Measurements from ENCODE around the gene COL1A1.

COL1A1 gene

GRCh38 chr17:50170662-50171370, 30.6 kb downstream of the COL1A1 start:
- no peak for DNase-seq

DNA sequence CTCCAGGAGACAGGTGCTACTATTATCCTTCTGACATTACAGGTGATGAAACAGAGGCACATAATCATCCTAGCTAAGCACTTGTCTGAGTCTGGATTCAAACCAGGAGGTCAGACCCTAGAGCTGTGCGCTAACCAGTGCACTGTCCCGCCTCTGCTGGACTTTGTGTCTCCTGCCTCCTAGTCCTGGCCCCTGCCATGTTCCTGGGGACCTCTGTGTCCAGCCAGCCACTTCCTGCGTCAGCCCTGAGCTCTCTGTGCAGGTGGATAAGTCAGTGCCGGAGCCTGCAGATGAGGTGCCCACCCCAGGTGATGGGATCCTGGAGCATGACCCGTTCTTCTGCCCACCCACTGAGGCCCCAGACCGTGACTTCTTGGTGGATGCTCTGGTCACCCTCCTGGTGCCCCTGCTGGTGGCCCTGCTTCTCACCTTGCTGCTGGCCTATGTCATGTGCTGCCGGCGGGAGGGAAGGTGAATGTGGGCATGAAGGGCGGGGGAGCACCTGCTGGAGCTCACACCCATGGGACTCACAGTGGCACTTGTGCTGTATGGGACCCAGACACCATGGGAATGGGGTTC, 31.5 kb downstream of the COL1A1 start:
- DNase-seq, result no peak

DNA sequence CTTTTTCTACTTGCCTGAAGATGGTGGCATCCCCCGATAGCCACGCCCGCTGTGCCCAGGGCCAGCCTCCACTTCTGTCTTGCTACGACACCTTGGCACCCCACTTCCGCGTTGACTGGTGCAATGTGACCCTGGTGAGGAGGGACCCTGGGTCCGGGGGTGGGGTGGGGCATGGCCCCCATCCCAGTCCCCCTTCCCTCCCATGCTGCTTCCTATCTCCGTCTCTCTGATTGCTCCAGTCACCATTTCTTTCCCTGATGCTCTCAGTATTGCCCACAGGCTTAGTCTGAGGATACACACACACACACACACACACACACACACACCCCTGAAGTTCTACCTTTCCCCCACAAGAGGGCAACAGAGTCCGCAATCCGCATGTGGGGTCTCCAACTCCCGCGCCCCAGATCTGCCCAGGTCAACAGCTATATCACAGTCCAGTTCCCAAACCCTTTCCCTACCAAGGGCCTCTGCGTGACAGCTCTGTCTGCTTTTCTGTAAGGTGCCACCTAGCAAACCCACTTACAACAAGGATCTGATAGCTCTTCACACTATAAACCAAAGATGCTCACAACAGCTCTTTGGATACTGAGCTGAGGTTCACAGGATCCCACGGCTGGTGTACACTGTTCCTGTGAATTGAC, 32.2 kb downstream of the COL1A1 start:
- peak; percentile 42 for DNase-seq

DNA sequence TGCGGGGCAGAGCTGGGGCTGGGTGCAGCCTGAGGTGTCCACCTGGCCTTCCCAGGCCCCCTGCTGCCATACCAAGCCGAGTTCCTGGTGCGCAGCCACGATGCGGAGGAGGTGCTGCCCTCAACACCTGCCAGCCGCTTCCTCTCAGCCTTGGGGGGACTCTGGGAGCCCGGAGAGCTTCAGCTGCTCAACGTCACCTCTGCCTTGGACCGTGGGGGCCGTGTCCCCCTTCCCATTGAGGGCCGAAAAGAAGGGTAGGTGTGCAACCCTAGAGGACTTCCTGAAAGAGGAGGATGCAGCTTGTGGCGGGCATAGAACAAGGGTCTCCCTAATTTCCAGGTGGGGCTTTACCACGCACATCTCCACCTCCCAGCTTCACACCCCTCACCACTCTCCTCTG, 33.1 kb downstream of the COL1A1 start:
- no peak for DNase-seq

DNA sequence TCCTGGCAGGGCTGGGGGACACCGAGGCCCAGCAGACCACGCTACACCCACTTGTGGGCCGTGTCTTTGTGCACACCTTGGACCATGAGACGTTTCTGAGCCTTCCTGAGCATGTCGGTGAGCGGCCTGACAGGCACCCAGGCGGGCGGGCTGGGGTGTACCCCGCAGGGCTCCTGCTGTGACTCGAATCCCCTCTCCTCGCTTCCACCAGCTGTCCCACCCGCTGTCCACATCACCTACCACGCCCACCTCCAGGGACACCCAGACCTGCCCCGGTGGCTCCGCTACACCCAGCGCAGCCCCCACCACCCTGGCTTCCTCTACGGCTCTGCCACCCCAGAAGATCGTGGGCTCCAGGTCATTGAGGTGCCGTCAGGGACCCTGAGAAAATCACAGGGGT, 34.1 kb downstream of the COL1A1 start:
- no peak for DNase-seq

DNA sequence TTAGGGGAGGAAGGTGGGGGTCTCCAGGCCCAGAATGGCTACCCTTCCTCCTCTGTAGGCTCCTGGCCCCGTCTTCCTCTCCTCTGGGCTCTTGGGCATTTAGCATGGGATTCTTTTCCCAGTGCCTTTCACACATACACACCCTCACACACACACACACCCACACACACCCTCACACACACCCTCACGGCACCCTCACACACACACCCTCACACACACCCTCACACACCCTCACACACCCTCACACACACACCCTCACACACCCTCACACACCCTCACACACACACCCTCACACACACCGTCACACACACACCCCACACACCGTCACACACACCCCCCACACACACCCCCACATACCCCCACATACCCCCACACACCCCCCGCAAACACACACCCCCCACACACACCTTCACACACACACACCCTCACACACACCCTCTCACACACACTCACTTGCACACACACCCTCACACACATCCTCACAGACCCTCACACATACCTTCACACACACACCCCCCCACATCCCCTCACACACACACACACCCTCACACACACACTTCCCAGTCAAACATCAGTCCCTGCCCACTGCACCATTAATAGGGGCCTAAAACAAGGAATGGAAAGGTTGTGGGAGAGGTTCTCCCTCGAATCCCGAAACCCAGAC, 34.8 kb downstream of the COL1A1 start:
- no peak for DNase-seq

DNA sequence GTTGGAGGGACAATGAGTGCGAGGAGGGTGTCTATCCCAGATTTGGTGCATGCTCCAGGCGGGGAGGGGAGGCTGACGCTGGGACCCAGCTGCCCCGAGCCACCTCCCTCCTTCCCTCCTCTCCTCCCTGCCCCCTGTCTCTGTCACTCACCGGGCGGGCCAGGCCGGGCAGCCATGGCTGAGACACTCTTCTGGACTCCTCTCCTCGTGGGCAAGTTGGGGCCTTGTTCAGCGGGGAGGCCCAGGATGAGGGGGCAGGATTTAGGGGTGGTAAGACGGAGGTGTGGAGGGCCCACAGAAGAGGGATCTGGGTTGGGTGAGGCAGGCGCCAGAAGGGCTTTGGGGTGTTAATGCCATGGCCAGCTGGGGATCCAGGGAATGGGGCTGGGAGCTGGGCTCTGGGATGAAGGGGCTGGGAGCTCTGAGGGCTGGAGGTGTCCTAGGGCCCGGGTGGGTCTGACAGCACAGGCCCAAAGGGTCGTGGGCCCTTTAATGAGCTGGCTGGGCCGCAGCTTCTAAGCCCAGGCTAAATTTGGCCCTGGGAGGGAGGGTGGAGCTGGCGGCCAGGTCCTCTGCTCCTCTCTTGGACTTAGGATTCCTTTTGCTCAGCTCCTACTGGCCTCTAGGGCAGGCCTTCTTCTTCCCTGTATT, 35.4 kb downstream of the COL1A1 start, which contains the start of gene SGCA:
SGCA (plus strand) TSS at position 139 of the 651 bp plus-strand sequence; CDS start at position 175, 36 bp downstream.
- DNase-seq, result no peak

DNA sequence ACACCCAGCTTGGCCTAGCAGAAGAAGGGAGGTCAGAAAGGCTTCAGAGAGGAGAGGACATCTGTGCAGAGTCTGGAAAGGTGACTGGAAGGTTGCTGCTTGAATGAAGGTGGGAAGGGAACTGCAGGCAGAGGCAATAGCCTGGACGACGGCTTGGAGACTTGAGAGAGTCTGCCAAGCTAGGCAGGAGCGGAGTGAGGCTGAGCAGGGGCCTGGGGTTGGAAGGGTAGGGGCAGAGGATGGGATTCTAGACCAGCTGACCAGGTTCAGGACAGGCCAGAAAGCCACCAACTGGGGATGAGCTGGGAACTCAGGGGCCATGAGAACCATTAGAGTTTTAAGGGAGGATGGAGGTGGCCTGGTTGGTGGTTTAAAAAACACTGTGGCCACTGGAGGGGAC, 36.0 kb downstream of the COL1A1 start:
- DNase-seq, result no peak

DNA sequence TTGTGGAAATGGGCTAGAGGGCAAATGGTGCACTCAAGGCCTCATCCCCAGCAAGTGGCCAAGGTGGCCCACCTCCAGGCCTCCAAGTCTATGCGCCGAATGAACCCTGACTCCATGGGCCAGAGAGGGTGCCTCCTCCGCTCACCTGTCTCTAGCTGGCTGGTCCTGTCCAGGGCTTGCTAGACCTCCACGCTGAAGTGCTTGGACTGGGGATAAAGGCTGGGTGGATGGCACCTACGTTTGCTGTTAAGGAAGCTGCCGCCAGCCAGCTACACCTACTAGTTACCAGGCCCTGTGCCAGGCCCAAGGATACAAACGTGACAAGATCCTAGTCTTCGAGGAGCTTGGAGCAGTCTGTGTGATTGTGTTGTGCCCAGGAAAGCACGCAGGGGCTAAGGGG, 36.4 kb downstream of the COL1A1 start:
- DNase-seq, result no peak

DNA sequence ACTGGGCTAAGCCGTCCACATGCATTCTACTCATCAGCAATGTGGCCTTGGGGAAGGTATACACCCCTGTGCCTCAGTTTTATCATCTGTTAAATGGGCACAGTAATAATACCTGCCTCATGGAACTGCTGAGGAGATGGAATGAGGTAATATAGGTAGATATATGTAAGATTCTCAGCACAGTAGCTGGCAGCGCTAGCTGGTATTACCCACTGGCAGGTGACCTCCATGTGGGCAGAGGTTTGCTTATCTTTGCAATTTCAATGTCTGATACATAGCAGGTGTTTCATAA, 36.8 kb downstream of the COL1A1 start:
- DNase-seq, result no peak

DNA sequence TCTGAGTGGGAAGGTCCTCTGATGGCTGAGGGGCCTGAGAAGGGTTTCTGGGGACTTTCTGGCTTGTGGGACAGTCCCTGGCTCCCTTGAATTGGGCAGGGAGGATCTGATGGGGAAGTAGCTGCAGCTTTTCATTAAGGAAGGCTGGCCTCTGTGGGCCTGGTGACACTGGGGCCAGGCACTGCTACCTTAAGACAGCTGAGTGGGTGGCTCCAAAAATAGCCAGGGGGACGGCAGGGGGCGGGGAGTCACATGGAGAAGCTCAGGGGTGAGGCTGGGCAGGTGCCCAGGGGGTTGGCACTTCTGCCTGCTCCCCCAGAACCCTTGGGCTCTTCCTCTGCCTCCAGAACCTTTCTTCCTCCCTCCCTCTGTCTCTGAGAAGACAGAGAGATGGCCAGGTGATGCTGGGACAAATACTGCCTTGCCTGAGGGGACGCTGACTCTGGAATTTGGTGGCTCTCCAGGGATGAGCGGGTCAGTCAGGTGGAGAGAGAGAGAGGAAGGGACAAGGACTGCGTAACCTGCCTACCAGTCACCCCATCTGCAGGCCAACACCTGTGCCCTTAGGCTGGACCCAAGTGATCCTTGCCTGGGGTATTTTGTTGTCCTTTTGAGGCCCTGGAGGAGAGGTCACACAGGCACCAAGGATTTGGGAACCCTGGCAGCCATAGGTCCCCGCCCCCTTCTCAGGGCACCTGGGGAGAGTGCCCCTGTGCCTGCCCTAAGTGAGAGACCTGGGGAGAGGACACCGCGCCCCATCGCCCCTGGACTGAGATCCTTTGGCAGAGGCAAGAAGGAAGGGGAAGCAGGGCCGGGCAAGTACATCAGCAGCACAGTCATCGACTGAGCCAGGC, 37.4 kb downstream of the COL1A1 start:
- no peak for DNase-seq

DNA sequence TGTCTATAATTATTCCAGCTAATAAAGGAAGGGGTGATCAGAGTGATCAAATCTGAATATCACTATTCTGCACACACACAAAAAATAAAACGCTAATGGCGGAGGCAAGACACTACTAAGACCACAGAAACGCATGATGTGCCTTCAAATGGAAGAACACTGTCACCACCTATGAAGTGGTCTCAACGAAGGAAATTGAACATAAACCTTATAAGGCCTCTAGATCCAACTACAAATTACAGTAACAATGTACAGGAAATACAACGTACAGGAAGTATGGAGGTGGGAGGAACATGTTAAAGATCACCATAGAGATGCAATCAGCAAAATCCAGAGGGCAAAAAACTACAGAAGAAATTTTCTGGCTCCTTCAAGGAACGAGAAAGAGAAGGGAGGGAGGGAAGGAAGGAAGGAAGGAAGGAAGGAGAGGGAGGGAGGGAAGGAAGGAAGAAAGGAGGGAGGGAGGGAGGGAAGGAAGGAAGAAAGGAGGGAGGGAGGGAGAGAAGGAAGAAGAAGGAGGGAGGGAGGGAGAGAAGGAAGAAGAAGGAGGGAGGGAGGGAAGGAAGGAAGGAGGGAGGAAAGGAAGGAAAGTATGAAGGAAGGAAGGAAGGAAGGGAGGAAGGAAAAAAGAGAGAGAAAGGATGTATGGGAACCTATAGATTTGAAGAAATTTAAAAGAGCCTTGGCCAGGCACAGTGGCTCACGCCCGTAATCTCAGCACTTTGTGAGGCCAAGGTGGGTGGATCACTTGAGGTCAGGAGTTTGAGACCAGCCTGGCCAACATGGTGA, 38.8 kb downstream of the COL1A1 start:
- no peak for DNase-seq

GRCh38 chr17:50161911-50162288, 39.5 kb downstream of the COL1A1 start:
- no peak for DNase-seq

DNA sequence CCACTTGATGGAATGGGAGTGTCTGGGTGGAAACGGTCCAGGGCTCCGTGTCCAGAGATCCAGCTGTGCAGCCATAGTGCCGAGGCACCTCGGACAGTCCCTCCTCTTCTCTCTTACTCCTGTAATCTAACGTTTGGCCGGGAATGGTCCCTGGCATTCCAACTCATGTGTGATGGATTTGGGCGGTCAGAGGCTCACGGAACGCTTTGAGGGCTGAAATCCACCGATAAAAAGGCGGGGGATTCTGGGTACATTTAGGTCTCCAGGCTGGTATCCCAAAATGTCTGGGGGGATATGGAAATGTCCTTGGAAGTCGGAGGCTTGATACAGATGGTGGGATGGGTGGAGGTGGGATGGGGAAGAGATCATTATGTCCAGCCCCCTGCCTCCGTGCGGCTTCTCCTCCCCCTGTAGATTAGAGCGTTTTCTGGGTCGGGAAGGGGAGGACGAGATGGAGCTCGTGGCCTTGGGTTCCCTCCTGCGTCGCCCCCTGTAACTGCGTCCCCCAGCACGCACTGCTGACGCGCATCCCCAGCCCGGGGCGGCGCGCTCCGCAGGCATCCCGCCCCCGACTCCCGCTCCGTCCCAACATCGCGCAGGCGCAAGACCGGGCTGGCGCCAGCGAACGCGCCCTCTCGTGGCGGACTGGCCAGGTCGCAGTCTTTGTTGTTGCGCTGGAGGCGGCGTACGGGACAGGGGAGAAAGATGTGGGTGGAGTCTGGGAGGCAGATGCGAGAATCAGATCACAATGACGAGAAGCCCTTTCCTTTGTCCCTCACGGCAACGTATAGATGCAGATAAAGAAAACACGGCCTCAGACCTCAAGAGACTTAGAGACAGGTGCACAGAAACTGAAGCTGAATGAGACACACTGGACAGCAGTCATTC, 40.2 kb downstream of the COL1A1 start:
- peak; percentile 96 for DNase-seq

- DNase-seq, result no peak
Observed at GRCh38 chr17:50157891-50158290, 43.5 kb downstream of the COL1A1 start.

- DNase-seq, result no peak
Observed at GRCh38 chr17:50155115-50155819, 46.2 kb downstream of the COL1A1 start.

GRCh38 chr17:50154604-50155003, 46.8 kb downstream of the COL1A1 start:
- no peak for DNase-seq

GRCh38 chr17:50153650-50154575, 47.5 kb downstream of the COL1A1 start:
- DNase-seq, result no peak

DNA sequence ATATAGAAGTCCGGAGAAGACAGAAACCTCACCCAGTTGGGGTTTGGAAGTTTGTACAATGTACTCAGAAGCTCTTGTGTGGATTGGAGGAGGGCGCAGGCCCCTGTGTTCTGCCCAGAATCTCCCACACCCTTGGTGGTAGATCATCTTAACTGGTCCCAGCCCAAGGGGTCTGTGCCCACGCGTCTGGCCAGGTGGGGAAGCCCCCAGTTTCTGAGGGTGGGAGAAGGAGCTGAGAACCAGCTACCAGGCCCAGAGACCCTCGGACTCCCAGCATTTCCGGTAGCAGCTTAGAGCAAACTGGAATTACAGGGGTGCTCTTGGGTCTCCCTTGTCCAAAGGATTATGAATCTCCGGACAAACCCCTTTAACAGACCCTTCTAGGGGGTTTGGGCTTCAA, 48.7 kb downstream of the COL1A1 start:
- DNase-seq, result no peak
